DND-41 (cell line): ENCODE data around the gene B3GNT4.
A peak's percentile ranks its signal among the peaks of the same experiment; 100 is the strongest.

Experiments used
- ATAC-seq: fragments of 200-7000 bp; cut with Tn5 transposase; 3 replicates; pipeline ENCODE4 v1.9.1; 2021; ENCODE audit warnings: low read depth; ENCODE audit not compliant: insufficient read depth
- DNase-seq: peaks from one replicate; pipeline ENCODE4 v3.0.0-alpha.2; 2020
- H2AFZ ChIP-seq: 2 replicates; pipeline ENCODE4 v1.6.0; 2012; ENCODE audit warnings: low read depth, low read length
- H3K27ac ChIP-seq: 2 replicates; pipeline ENCODE4 v1.5.1; 2012; ENCODE audit warnings: low read length, inconsistent platforms
- H3K27me3 ChIP-seq: fragments of 200-600 bp; sonication (generic); 2 replicates; pipeline ENCODE4 v1.6.0; 2012; ENCODE audit warnings: low read length, mild to moderate bottlenecking, inconsistent platforms; ENCODE audit not compliant: insufficient read depth, poor library complexity
- H3K36me3 ChIP-seq: 2 replicates; pipeline ENCODE4 v1.5.1; 2012; ENCODE audit warnings: low read length, inconsistent platforms; ENCODE audit not compliant: insufficient read depth
- H3K4me1 ChIP-seq: 2 replicates; pipeline ENCODE4 v1.5.1; 2012; ENCODE audit warnings: mild to moderate bottlenecking, low read length; ENCODE audit not compliant: insufficient read depth
- H3K4me2 ChIP-seq: 2 replicates; pipeline ENCODE4 v1.6.0; 2012; ENCODE audit warnings: mild to moderate bottlenecking, moderate library complexity, low read length, inconsistent platforms; ENCODE audit not compliant: insufficient read depth
- H3K4me3 ChIP-seq, 2 experiments: fragments of 200-600 bp in 1 of 2; shearing (Covaris generic) in 1 of 2; 2 replicates each; pipeline ENCODE4 v1.5.1; 2012 to 2016; ENCODE audit warnings: inconsistent platforms in 2 of 2, low read length in 2 of 2, mild to moderate bottlenecking in 2 of 2, low read depth in 1 of 2, moderate library complexity in 1 of 2
- H3K79me2 ChIP-seq: 2 replicates; pipeline ENCODE4 v1.6.0; 2012; ENCODE audit warnings: low read length, inconsistent platforms; ENCODE audit not compliant: insufficient read depth
- H3K9ac ChIP-seq: 2 replicates; pipeline ENCODE4 v1.6.0; 2012; ENCODE audit warnings: low read depth, mild to moderate bottlenecking, inconsistent platforms, low read length, moderate library complexity
- H3K9me3 ChIP-seq: 2 replicates; pipeline ENCODE4 v1.5.1; 2012; ENCODE audit warnings: low read length, moderate library complexity, mild to moderate bottlenecking, inconsistent platforms; ENCODE audit not compliant: insufficient read depth, severe bottlenecking
- H4K20me1 ChIP-seq: 2 replicates; pipeline ENCODE4 v1.6.0; 2012; ENCODE audit warnings: low read length; ENCODE audit not compliant: insufficient read depth
- CTCF ChIP-seq: IDR thresholded peaks from 2 replicates; pipeline ENCODE4 v1.5.1; 2012; ENCODE audit warnings: borderline replicate concordance, low read length, moderate library complexity, mild to moderate bottlenecking; ENCODE audit not compliant: poor library complexity, severe bottlenecking; ENCODE audit errors: extremely low read depth
- EZH2 ChIP-seq: IDR thresholded peaks from 3 replicates; pipeline ENCODE4 v1.6.1; 2012; ENCODE audit warnings: borderline replicate concordance, low read depth, mild to moderate bottlenecking, moderate library complexity, low read length, inconsistent platforms; ENCODE audit not compliant: severe bottlenecking

Gene B3GNT4

DNA sequence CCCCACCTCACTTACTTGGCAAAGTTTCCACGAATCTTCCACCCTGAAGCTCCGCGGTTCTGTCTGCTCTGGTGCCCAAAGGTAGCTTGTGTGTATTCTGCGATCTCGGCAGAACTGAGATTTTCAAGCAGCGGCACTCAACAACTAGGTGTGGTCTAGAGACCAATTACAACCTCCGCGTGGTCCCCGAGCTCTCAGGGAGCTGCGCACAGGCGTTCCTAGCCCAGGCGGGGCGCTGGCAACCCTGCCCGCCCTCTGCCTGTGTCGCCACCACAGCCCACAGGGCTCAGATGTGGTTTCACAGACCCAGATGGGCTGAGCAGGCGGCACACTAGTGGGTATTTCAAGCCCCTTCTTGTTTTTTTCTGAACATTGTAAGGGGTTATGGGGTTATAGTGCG is 23.8 kb downstream of the B3GNT4 start:
- TF ChIP-seq CTCF = peak; percentile 39
- TF ChIP-seq EZH2 = no peak
- no peaks in the 10 kb centered on the region for H3K27me3 ChIP-seq
- peak; percentile 81 for ATAC-seq
- H3K4me1 ChIP-seq = peaks cover 62% of the 10 kb centered on the region
- H3K36me3 ChIP-seq = peaks cover 32% of the 10 kb centered on the region
- peak overlapping the region; percentile 93 for H3K4me2 ChIP-seq
- no peaks in the 10 kb centered on the region for H3K9me3 ChIP-seq
- peak; percentile 95 for DNase-seq
- H3K27ac ChIP-seq = no peak overlapping the region; the same call in 1 of the 2 replicates
- peak overlapping the region; percentile 46 for H3K9ac ChIP-seq
- H2AFZ ChIP-seq = no peak overlapping the region
- H3K79me2 ChIP-seq = peaks cover 34% of the 10 kb centered on the region
- H4K20me1 ChIP-seq = peaks cover 36% of the 10 kb centered on the region
- H3K4me3 ChIP-seq = peak overlapping the region; percentile 22 to 64; a peak in 3 of 4 replicates

GRCh38 chr12:122228092-122228491 is 24.6 kb downstream of the B3GNT4 start:
- Histone ChIP-seq H3K9ac (peak overlapping the region; percentile 46), H3K4me1 (peaks cover 56% of the 10 kb centered on the region), H3K27ac (peak overlapping the region; percentile 56), H3K27me3 (no peaks in the 10 kb centered on the region), H3K4me3 (peak overlapping the region; percentile 22 to 64; a peak in 3 of 4 replicates), H4K20me1 (peaks cover 33% of the 10 kb centered on the region), H2AFZ (no peak overlapping the region), H3K79me2 (peaks cover 27% of the 10 kb centered on the region), H3K9me3 (no peaks in the 10 kb centered on the region), H3K36me3 (peaks cover 29% of the 10 kb centered on the region), H3K4me2 (peak overlapping the region; percentile 93)
- TF ChIP-seq EZH2 = no peak
- no peak for TF ChIP-seq CTCF
- ATAC-seq (no peak), DNase-seq (no peak)

GRCh38 chr12:122230798-122231197 is 27.3 kb downstream of the B3GNT4 start:
- Histone ChIP-seq H3K36me3 (peaks cover 34% of the 10 kb centered on the region), H3K27ac (no peak overlapping the region), H3K4me2 (no peak overlapping the region), H3K27me3 (no peaks in the 10 kb centered on the region), H4K20me1 (peaks cover 23% of the 10 kb centered on the region), H3K9ac (no peak overlapping the region), H3K4me1 (peaks cover 34% of the 10 kb centered on the region), H2AFZ (no peak overlapping the region), H3K79me2 (peaks cover under 1% of the 10 kb centered on the region; the same call in 1 of the 2 replicates), H3K9me3 (no peaks in the 10 kb centered on the region), H3K4me3 (no peak overlapping the region)
- TF ChIP-seq CTCF (no peak), EZH2 (no peak)
- ATAC-seq = no peak
- no peak for DNase-seq
